LNCAP (cell line): ENCODE results near the gene USP6NL.

ENCODE experiments used
- CTCF ChIP-seq: fragments of 450-650 bp; IDR thresholded peaks from 2 replicates; pipeline ENCODE4 v1.5.1; 2017; ENCODE audit warnings: mild to moderate bottlenecking

USP6NL gene

DNA sequence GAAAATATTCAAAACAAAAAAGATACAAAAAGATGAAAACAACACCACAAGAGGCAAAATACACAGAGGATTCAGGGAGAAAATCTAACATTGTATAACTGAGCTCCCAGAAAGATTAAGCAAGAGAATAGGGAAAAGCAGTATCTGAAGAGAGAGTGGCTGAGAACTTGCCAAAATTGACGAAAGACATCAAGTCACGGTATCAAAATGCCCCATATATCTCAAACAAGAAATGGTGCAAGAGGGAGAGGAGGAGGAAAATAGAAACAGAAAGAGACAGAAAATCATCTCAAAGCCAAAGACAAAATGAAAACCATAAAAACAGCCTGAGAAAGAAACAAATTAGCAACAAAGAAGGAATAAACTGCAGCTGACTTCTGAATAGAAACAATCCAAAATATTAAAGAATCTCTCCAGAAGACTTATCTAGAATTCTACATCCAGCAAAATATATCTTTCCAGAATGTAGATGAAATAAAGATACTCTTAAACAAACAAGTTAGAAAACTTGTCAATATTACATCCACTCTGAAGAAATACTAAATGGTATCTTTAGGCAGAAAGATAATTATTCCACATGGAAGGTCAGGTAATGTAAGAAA is 5.5 kb downstream of the USP6NL start:
- TF ChIP-seq CTCF, result no peak

DNA sequence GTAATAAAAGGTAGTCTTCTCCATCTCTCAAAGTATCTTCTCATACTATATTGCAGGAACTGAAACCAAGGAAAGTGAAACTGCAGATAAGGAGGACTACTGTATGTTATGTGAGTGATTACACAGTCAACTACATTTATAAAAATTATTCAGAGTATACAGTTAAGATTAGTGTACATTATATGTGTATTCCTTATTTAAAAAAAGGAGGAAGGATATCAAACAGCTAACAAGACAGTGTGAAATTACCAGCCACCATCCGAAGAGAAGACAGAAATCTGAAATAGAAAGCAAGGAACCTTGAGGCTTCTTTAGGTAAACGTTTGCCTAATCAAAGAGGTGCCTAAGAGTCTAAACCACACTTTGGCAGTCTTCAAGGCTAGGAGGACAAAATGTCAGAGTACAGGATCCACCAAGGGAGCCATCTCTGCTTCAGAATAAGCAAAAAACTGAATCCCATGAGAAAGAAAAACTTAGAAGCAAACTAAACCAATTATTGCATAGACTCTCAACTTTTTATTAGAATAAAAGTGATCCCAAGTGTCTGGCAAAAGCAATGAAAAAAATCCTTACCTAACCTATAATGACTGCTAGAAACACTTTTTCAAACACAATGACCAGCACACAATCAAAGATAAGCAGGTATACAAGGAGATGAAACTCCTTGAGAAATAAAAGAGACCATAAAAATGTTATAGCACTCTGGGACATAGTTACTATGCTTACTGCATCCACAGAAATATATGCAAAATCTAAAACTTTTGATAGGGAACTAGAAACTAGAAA is 6.4 kb downstream of the USP6NL start:
- TF ChIP-seq CTCF, result no peak

- TF ChIP-seq CTCF, result no peak
Observed at GRCh38 chr10:11603741-11604140, 7.7 kb downstream of the USP6NL start.

DNA sequence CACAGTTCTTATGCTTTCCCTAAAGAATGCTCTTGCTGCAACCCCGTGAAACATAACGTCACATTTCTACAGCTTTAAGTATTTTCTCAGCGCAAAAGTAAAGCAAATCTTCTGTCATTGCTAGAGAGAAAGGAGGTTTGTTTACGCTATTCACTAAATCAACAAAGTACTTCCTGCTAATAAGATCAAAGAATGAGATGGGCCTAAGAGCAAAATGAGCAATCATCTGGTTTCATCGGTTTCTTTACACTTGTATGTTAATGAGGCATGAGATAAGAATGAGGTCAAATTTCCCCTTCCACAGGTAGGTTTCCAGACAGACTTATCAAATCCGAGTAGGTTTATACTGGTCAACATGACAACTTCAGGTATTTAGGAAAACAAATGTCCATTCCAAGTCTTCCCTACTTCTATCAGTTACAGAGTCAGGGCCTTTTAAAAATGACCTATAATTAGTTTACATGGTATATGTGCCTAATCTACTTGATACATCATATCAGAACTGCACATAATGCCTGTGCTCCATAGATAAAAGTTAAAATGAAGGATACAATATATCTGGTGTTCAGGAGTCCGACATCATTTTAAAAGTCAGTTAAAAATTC is 8.4 kb downstream of the USP6NL start:
- TF ChIP-seq CTCF, result no peak

DNA sequence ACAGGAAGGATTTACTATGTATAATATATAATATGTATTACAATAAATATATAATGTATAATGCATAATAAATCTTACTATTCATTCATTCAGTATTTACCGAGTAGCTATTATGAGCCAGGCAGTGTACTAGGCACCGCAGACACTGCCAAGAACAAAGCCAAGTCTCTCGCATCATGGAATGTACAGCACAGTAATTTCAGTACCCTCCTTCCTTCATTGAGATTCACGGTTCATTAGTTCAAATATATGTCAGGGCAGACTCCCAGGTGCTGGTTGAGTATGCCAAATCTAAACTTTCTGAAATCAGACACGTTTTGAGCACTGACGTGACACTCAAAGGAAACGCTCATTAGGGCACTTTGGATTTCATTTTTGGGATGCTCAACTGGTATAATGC is 9.1 kb downstream of the USP6NL start:
- no peak for TF ChIP-seq CTCF

DNA sequence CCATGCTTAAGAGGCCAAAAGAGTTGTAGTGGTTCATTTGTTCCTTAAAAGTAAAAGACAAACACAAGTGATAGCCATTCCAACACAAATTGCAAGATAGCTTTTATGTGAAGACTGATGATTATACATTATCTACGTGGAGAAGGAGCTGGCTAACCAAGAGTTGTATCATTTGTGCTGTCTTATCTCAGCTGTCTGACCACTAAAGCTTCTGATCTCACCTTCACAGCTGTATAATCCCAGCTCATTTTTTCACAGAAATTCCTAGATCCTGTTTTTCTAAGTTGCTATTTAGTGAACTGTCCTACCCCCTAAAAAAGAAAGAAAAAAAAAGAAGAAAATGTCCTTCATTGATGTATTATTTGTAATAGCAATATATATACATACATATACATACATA is 9.8 kb downstream of the USP6NL start:
- no peak for TF ChIP-seq CTCF

- no peak for TF ChIP-seq CTCF
Observed at GRCh38 chr10:11600280-11600679, 11.2 kb downstream of the USP6NL start.
